CD14-positive monocyte (primary cell): ENCODE results near the gene ATXN3. TPM values are rescaled to one million over a fixed set of nuclear protein-coding genes. Genes with fewer than 3 reads are reported as not detected.
A peak's percentile ranks its signal among the peaks of the same experiment; 100 is the strongest.

Experiments used
- DNase-seq, 3 donors: peaks; one replicate each; pipeline ENCODE4 v3.0.0-alpha.2; 2011 to 2022
- H2AFZ ChIP-seq: 2 replicates; pipeline ENCODE4 v1.6.0; 2012; ENCODE audit warnings: mild to moderate bottlenecking, low read depth, low read length, inconsistent platforms; ENCODE audit not compliant: insufficient read depth, poor library complexity, severe bottlenecking
- H3K27ac ChIP-seq, 2 donors: 1 replicate in 1 of 2; 2 replicates in 1 of 2; pipeline ENCODE4 v1.5.1; 2012 to 2013; ENCODE audit warnings: low read length in 2 of 2, control low read depth in 1 of 2, inconsistent platforms in 1 of 2, low read depth in 1 of 2, mild to moderate bottlenecking in 1 of 2
- H3K27me3 ChIP-seq, 2 donors: one replicate each; pipeline versions ENCODE4 v1.6.0 to v1.6.1; 2011 to 2013; ENCODE audit warnings: low read length in 2 of 2; ENCODE audit not compliant: control insufficient read depth in 2 of 2, insufficient read depth in 2 of 2
- H3K36me3 ChIP-seq, 2 donors: replicated peaks in 1 of 2; 1 replicate in 1 of 2; 2 replicates in 1 of 2; pipeline versions ENCODE4 v1.5.1 to v1.6.1; 2012 to 2013; ENCODE audit warnings: low read length in 2 of 2, control low read depth in 1 of 2, inconsistent platforms in 1 of 2, mild to moderate bottlenecking in 1 of 2; ENCODE audit not compliant: insufficient read depth in 2 of 2, control insufficient read depth in 1 of 2
- H3K4me1 ChIP-seq, 2 donors: 1 replicate in 1 of 2; 2 replicates in 1 of 2; pipeline versions ENCODE4 v1.5.1 to v1.6.1; 2012 to 2013; ENCODE audit warnings: low read length in 2 of 2, control low read depth in 1 of 2, inconsistent platforms in 1 of 2, mild to moderate bottlenecking in 1 of 2, moderate library complexity in 1 of 2; ENCODE audit not compliant: insufficient read depth in 2 of 2, control insufficient read depth in 1 of 2
- H3K4me2 ChIP-seq: replicated peaks from 2 replicates; pipeline ENCODE3; 2012; ENCODE audit warnings: low read length, moderate library complexity, mild to moderate bottlenecking; ENCODE audit not compliant: poor library complexity, severe bottlenecking; ENCODE audit errors: extremely low read depth
- H3K4me3 ChIP-seq, 3 experiments: fragments of 200-600 bp in 1 of 3; sonication (generic) in 1 of 3; replicated peaks in 1 of 3; 1 replicate in 2 of 3; 2 replicates in 1 of 3; pipeline ENCODE4 v1.5.1; 2011 to 2013; ENCODE audit warnings: low read length in 3 of 3, mild to moderate bottlenecking in 3 of 3, control low read depth in 2 of 3, low read depth in 2 of 3, inconsistent platforms in 1 of 3, moderate library complexity in 1 of 3
- H3K79me2 ChIP-seq: 2 replicates; pipeline ENCODE4 v1.6.0; 2012; ENCODE audit warnings: mild to moderate bottlenecking, control low read depth, inconsistent platforms, low read length, moderate library complexity; ENCODE audit not compliant: insufficient read depth
- H3K9ac ChIP-seq: 2 replicates; pipeline ENCODE4 v1.6.0; 2017; ENCODE audit warnings: low read length, mild to moderate bottlenecking; ENCODE audit not compliant: insufficient read depth, poor library complexity, severe bottlenecking
- H3K9me3 ChIP-seq, 2 donors: replicated peaks in 1 of 2; 1 replicate in 1 of 2; 2 replicates in 1 of 2; pipeline versions ENCODE4 v1.5.1 to v1.6.1; 2012 to 2013; ENCODE audit warnings: low read length in 2 of 2, control low read depth in 1 of 2; ENCODE audit not compliant: control insufficient read depth in 1 of 2, insufficient read depth in 1 of 2
- H4K20me1 ChIP-seq: 2 replicates; pipeline ENCODE4 v1.6.0; 2012; ENCODE audit warnings: mild to moderate bottlenecking, low read length, control low read depth, moderate library complexity; ENCODE audit not compliant: insufficient read depth
- H3K27ac Mint-ChIP-seq, 7 donors: one replicate each; pipeline ENCODE4 v1.8.0; 2020; ENCODE audit warnings: mild to moderate bottlenecking in 7 of 7, mixed read lengths in 7 of 7, moderate library complexity in 6 of 7, inconsistent platforms in 2 of 7
- H3K27me3 Mint-ChIP-seq, 3 donors: one replicate each; pipeline ENCODE4 v1.8.0; 2021 to 2022; ENCODE audit warnings: low read depth in 3 of 3, mild to moderate bottlenecking in 3 of 3, mixed read lengths in 3 of 3, moderate library complexity in 3 of 3, inconsistent platforms in 1 of 3
- H3K36me3 Mint-ChIP-seq, 2 donors: one replicate each; pipeline ENCODE4 v1.8.0; 2020; ENCODE audit warnings: mixed read lengths in 2 of 2, inconsistent platforms in 1 of 2, mild to moderate bottlenecking in 1 of 2
- H3K4me1 Mint-ChIP-seq: one replicate; pipeline ENCODE4 v1.8.0; 2020; ENCODE audit warnings: mild to moderate bottlenecking, mixed read lengths
- H3K4me3 Mint-ChIP-seq, 2 donors: one replicate each; pipeline ENCODE4 v1.8.0; 2020; ENCODE audit warnings: mild to moderate bottlenecking in 2 of 2, mixed read lengths in 2 of 2, moderate library complexity in 1 of 2
- H3K9me3 Mint-ChIP-seq, 7 donors: one replicate each; pipeline ENCODE4 v1.8.0; 2020 to 2022; ENCODE audit warnings: mixed read lengths in 7 of 7, mild to moderate bottlenecking in 6 of 7, moderate library complexity in 6 of 7, inconsistent platforms in 2 of 7
- WGBS: methylation state at CpG from one replicate; pipeline ENCODE4 v1.1.5; 2013; ENCODE audit warnings: missing lambda C conversion rate; ENCODE audit not compliant: insufficient coverage; 5-methylcytosine and 5-hydroxymethylcytosine counted together
- intact Hi-C, 2 donors: fragments of 100-400 bp; cut with micrococcal nuclease; formaldehyde crosslinking; loops; one replicate each; pipeline versions ENCODE4 v1.15.0 to v1.15.1; 2023
- polyA plus RNA-seq, 3 donors: library from polyadenylated mRNA; depleted of rRNA in 1 of 3; unstranded in 2 of 3; stranded (reverse) in 1 of 3; fragments of 300-500 nt in 2 of 3; fragments of >200 nt in 1 of 3; fragmentation: Illumina TruSeq in 2 of 3; gene quantifications; 1 replicate in 2 of 3; 2 replicates in 1 of 3; pipeline ENCODE4 v1.2.3, GENCODE V29; 2012 to 2021
- TF ChIP-seq, protein P1 (sequence below): fragments of 200-600 bp; IDR thresholded peaks from one replicate; pipeline ENCODE4 v1.8.0; 2022; ENCODE audit warnings: antibody characterized with exemption, mild to moderate bottlenecking

The ATXN3 gene
- polyA plus RNA-seq, 3 donors = 17.7 to 24.0 (median 18.5) TPM

DNA sequence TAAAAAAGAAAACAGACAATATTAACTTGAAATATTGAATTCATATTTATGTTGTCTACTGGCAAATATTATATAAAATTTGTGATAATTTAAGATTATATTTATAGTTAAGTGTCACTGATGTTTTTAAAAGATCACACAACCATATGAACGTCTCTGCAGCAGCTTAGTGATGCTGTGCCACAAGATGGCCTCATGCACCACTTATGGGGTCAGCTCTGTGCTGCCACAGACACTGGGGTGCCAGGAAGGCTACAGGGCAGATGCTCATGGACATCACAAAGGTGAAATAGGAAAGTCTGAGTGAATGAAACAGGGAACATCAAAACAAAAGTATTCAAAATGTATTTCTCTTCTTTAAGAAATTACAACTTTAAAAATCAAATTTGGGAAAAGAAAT lies 13.1 kb downstream of the ATXN3 start:
- DNase-seq = peak in 1 of 3 donors; percentile 6
- Histone ChIP-seq H3K9me3 (no peaks in the 10 kb centered on the region), H4K20me1 (peaks cover 25% of the 10 kb centered on the region), H3K27me3 (no peaks in the 10 kb centered on the region), H3K4me1 (no peaks in the 10 kb centered on the region), H3K27ac (no peak overlapping the region), H3K36me3 (peaks cover 63 to 72% of the 10 kb centered on the region in 2 donors), H3K4me3 (no peak overlapping the region), H3K79me2 (peaks cover 31% of the 10 kb centered on the region), H3K9ac (no peak overlapping the region), H2AFZ (no peak overlapping the region), H3K4me2 (no peak overlapping the region)
- intact Hi-C loops = no loop called here
- TF ChIP-seq, protein P1, sequence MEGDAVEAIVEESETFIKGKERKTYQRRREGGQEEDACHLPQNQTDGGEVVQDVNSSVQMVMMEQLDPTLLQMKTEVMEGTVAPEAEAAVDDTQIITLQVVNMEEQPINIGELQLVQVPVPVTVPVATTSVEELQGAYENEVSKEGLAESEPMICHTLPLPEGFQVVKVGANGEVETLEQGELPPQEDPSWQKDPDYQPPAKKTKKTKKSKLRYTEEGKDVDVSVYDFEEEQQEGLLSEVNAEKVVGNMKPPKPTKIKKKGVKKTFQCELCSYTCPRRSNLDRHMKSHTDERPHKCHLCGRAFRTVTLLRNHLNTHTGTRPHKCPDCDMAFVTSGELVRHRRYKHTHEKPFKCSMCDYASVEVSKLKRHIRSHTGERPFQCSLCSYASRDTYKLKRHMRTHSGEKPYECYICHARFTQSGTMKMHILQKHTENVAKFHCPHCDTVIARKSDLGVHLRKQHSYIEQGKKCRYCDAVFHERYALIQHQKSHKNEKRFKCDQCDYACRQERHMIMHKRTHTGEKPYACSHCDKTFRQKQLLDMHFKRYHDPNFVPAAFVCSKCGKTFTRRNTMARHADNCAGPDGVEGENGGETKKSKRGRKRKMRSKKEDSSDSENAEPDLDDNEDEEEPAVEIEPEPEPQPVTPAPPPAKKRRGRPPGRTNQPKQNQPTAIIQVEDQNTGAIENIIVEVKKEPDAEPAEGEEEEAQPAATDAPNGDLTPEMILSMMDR = no peak
- Mint-ChIP-seq H3K27ac (peak overlapping the region in 1 of 7 donors; percentile 59), H3K4me1 (no peaks in the 10 kb centered on the region), H3K9me3 (peaks cover 0 to 3% (median 0%) of the 10 kb centered on the region in 7 donors), H3K4me3 (no peak overlapping the region), H3K27me3 (peaks cover 0 to 1% (median 0%) of the 10 kb centered on the region in 3 donors), H3K36me3 (peaks cover 40 to 71% of the 10 kb centered on the region in 2 donors)
- WGBS = 50% methylated on average over 1 of the region's 1 CpG

DNA sequence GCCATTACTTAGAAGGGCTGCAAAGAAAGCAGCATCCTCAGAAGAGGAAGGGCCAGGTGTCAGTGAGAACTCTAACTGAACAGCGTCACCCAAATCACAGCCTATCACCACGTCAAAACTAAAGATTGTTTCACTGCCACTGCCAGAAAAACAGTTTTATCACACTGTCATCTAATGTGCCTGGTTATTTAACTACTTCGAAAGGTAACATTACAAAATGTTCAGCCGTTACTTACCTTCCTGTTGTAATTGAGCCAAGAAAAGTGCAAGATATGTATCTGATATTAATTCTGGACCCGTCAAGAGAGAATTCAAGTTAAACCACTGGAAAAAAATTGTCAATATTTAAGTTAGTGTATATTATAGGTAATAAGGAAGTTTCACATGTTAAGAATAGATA lies 17.9 kb downstream of the ATXN3 start:
- intact Hi-C loops = no loop called here
- no peak for DNase-seq
- H3K4me1 ChIP-seq = no peaks in the 10 kb centered on the region
- peaks cover 0 to 3% (median 0%) of the 10 kb centered on the region in 7 donors for H3K9me3 Mint-ChIP-seq
- 100% methylated on average over 1 of the region's 5 CpGs for WGBS
- no peak overlapping the region for H3K4me2 ChIP-seq
- no peaks in the 10 kb centered on the region for H4K20me1 ChIP-seq
- peaks cover 79 to 89% of the 10 kb centered on the region in 2 donors for H3K36me3 ChIP-seq
- no peak overlapping the region for H3K27ac Mint-ChIP-seq
- no peak overlapping the region for H3K9ac ChIP-seq
- H3K9me3 ChIP-seq = no peaks in the 10 kb centered on the region
- H3K36me3 Mint-ChIP-seq = peaks cover 56 to 84% of the 10 kb centered on the region in 2 donors
- H3K4me1 Mint-ChIP-seq = no peaks in the 10 kb centered on the region
- peaks cover 0 to 1% (median 0%) of the 10 kb centered on the region in 3 donors for H3K27me3 Mint-ChIP-seq
- H3K4me3 ChIP-seq = no peak overlapping the region
- no peak overlapping the region for H3K27ac ChIP-seq
- H3K27me3 ChIP-seq = no peaks in the 10 kb centered on the region
- TF ChIP-seq, protein P1 = no peak
- H2AFZ ChIP-seq = no peak overlapping the region
- H3K79me2 ChIP-seq = no peaks in the 10 kb centered on the region
- H3K4me3 Mint-ChIP-seq = no peak overlapping the region
